Smooth muscle cell (in vitro differentiated cells): ENCODE measurements around the gene ORC1. TPM values are rescaled to one million over a fixed set of nuclear protein-coding genes. Genes with fewer than 3 reads are reported as not detected.
A peak's percentile ranks its signal among the peaks of the same experiment; 100 is the strongest.

Experiments used
- DNase-seq: peaks from one replicate; lab custom pipeline; 2025; ENCODE audit not compliant: unreplicated experiment; lab: John Stamatoyannopoulos, UW
- H2AFZ ChIP-seq: fragments of 200-600 bp; sonication (generic); 2 replicates; pipeline ENCODE4 v1.6.0; 2016; ENCODE audit warnings: antibody characterized with exemption, low read depth, mild to moderate bottlenecking
- H3F3A ChIP-seq: fragments of 200-600 bp; sonication (generic); 2 replicates; pipeline ENCODE4 v1.6.0; 2017; ENCODE audit warnings: antibody characterized with exemption, low read depth
- H3K27ac ChIP-seq: fragments of 200-600 bp; sonication (generic); 2 replicates; pipeline ENCODE4 v1.5.1; 2016; ENCODE audit warnings: low read depth, mild to moderate bottlenecking
- H3K27me3 ChIP-seq: fragments of 200-600 bp; sonication (generic); 2 replicates; pipeline ENCODE4 v1.6.1; 2016; ENCODE audit warnings: low read depth, mild to moderate bottlenecking
- H3K36me3 ChIP-seq: fragments of 200-600 bp; sonication (generic); 2 replicates; pipeline ENCODE4 v1.5.1; 2016; ENCODE audit warnings: low read depth
- H3K4me1 ChIP-seq: fragments of 200-600 bp; sonication (generic); 2 replicates; pipeline ENCODE4 v1.5.1; 2016; ENCODE audit warnings: low read depth
- H3K4me2 ChIP-seq: fragments of 200-600 bp; sonication (generic); 2 replicates; pipeline ENCODE4 v1.6.0; 2016; ENCODE audit warnings: mild to moderate bottlenecking
- H3K4me3 ChIP-seq: fragments of 200-600 bp; sonication (generic); 2 replicates; pipeline ENCODE4 v1.5.1; 2016; ENCODE audit warnings: mild to moderate bottlenecking
- H3K79me2 ChIP-seq: fragments of 200-600 bp; sonication (generic); 2 replicates; pipeline ENCODE4 v1.6.0; 2016; ENCODE audit warnings: low read depth, mild to moderate bottlenecking
- H3K9ac ChIP-seq: fragments of 200-600 bp; sonication (generic); 2 replicates; pipeline ENCODE4 v1.6.0; 2016; ENCODE audit warnings: low read depth
- H3K9me3 ChIP-seq: fragments of 200-600 bp; sonication (generic); replicated peaks from 2 replicates; pipeline ENCODE4 v1.5.1; 2016; ENCODE audit warnings: low read depth
- H4K20me1 ChIP-seq: fragments of 200-600 bp; sonication (generic); 2 replicates; pipeline ENCODE4 v1.6.0; 2016; ENCODE audit warnings: low read depth
- CTCF ChIP-seq: fragments of 200-600 bp; sonication (generic); IDR thresholded peaks from 2 replicates; pipeline ENCODE4 v1.5.1; 2017; ENCODE audit warnings: borderline replicate concordance, mild to moderate bottlenecking, antibody characterized with exemption; ENCODE audit not compliant: insufficient read depth, poor library complexity, severe bottlenecking
- WGBS: methylation state at CpG from one replicate; pipeline ENCODE4 v1.1.7; 2016; ENCODE audit warnings: low lambda C conversion rate; 5-methylcytosine and 5-hydroxymethylcytosine counted together
- polyA plus RNA-seq: library from polyadenylated mRNA; unstranded; fragments of >200 nt; fragmentation: Nextera tagmentation; extraction: Ambion mirVana; gene quantifications from 2 replicates; pipeline ENCODE4 v1.2.1, GENCODE V29; 2016
- total RNA-seq: library from RNA; depleted of rRNA; stranded (reverse); fragments of >200 nt; gene quantifications from 2 replicates; pipeline ENCODE4 v1.2.3, GENCODE V29; 2014

ORC1 gene
- total and polyA plus RNA-seq, 2 experiments from 2014 or later = 2.5 to 3.5 TPM

GRCh38 chr1:52348704-52349300 is 55.4 kb downstream of the ORC1 start:
- Histone ChIP-seq H3F3A (peaks cover 29% of the 10 kb centered on the region), H3K27ac (peak overlapping the region; percentile 50), H4K20me1 (no peaks in the 10 kb centered on the region), H3K79me2 (no peaks in the 10 kb centered on the region), H3K27me3 (no peaks in the 10 kb centered on the region), H3K4me3 (no peak overlapping the region), H3K36me3 (no peaks in the 10 kb centered on the region), H3K9me3 (no peaks in the 10 kb centered on the region), H3K4me2 (no peak overlapping the region), H3K4me1 (peaks cover 11% of the 10 kb centered on the region), H2AFZ (no peak overlapping the region), H3K9ac (no peak overlapping the region)
- 36% methylated on average over 8 of the region's 8 CpGs for WGBS
- no peak for DNase-seq
- peak; percentile 13 for TF ChIP-seq CTCF

- Histone ChIP-seq H3K79me2 (no peaks in the 10 kb centered on the region), H3K27me3 (no peaks in the 10 kb centered on the region), H4K20me1 (no peaks in the 10 kb centered on the region), H3K4me2 (no peak overlapping the region), H3K4me3 (no peak overlapping the region), H2AFZ (no peak overlapping the region), H3K27ac (no peak overlapping the region), H3K9me3 (no peaks in the 10 kb centered on the region), H3F3A (peaks cover 11% of the 10 kb centered on the region), H3K4me1 (peaks cover 11% of the 10 kb centered on the region), H3K9ac (no peak overlapping the region), H3K36me3 (no peaks in the 10 kb centered on the region)
- no peak for TF ChIP-seq CTCF
- WGBS = 94% methylated on average over 4 of the region's 4 CpGs
- DNase-seq = no peak
These were observed 57.6 kb downstream of the ORC1 start for GRCh38 chr1:52346653-52347052.

GRCh38 chr1:52345252-52345651 is 59.0 kb downstream of the ORC1 start:
- H3K9ac ChIP-seq = no peak overlapping the region
- H3K27ac ChIP-seq = no peak overlapping the region
- no peaks in the 10 kb centered on the region for H4K20me1 ChIP-seq
- H2AFZ ChIP-seq = no peak overlapping the region
- no peak overlapping the region for H3K4me2 ChIP-seq
- no peak for DNase-seq
- H3K9me3 ChIP-seq = no peaks in the 10 kb centered on the region
- WGBS = 84% methylated on average over 2 of the region's 2 CpGs
- TF ChIP-seq CTCF = no peak
- H3K36me3 ChIP-seq = no peaks in the 10 kb centered on the region
- H3K79me2 ChIP-seq = no peaks in the 10 kb centered on the region
- no peaks in the 10 kb centered on the region for H3K4me1 ChIP-seq
- peaks cover 6% of the 10 kb centered on the region for H3F3A ChIP-seq
- no peaks in the 10 kb centered on the region for H3K27me3 ChIP-seq
- H3K4me3 ChIP-seq = no peak overlapping the region

GRCh38 chr1:52343979-52344378 is 60.2 kb downstream of the ORC1 start:
- H3K27ac ChIP-seq = no peak overlapping the region
- H3K79me2 ChIP-seq = no peaks in the 10 kb centered on the region
- WGBS = 88% methylated on average over 3 of the region's 3 CpGs
- no peak for TF ChIP-seq CTCF
- no peaks in the 10 kb centered on the region for H4K20me1 ChIP-seq
- H3K4me3 ChIP-seq = no peak overlapping the region
- no peaks in the 10 kb centered on the region for H3K9me3 ChIP-seq
- no peak overlapping the region for H2AFZ ChIP-seq
- H3F3A ChIP-seq = peaks cover 5% of the 10 kb centered on the region
- no peaks in the 10 kb centered on the region for H3K36me3 ChIP-seq
- no peaks in the 10 kb centered on the region for H3K4me1 ChIP-seq
- no peaks in the 10 kb centered on the region for H3K27me3 ChIP-seq
- H3K9ac ChIP-seq = no peak overlapping the region
- no peak for DNase-seq
- H3K4me2 ChIP-seq = no peak overlapping the region
